ENCODE measurements around the gene SPOCK3.
"Not testable (repeated sequence)": the region's sequence is repeated elsewhere in the genome, so short reads cannot be mapped to it uniquely, and the experiment has no call there.

The SPOCK3 gene

DNA sequence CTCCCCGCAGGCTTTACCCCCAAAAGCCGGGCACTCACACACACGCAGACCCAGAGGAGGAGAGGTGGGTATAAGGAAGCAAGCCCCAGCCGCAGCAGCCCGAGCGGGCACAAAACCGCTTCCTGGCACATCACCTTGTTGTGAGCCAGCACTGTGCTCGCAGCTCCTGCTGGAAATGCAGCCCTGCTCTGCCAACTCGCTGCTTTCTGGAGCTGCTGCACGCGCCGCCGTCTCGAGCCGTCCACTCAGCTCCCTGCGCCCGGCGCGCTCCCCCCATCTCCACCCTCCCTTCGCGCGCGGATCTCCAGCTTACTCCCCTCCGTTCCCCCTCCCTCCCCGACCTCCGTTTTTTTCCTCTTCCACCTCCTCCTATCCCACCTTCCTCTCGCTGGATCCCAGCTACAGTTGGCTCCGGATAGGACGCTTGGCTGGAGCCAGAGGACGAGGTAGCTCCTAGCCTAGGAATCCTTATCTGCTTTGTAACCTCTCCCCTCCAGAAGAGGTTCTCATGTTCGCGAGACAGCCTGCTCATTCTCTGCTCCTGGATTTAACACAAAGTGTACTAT lies at the start of gene SPOCK3:
Gene SPOCK3, minus strand, starts transcription at position 179 of the 566 bp plus-strand sequence.
- DNase-seq: no peak

DNA sequence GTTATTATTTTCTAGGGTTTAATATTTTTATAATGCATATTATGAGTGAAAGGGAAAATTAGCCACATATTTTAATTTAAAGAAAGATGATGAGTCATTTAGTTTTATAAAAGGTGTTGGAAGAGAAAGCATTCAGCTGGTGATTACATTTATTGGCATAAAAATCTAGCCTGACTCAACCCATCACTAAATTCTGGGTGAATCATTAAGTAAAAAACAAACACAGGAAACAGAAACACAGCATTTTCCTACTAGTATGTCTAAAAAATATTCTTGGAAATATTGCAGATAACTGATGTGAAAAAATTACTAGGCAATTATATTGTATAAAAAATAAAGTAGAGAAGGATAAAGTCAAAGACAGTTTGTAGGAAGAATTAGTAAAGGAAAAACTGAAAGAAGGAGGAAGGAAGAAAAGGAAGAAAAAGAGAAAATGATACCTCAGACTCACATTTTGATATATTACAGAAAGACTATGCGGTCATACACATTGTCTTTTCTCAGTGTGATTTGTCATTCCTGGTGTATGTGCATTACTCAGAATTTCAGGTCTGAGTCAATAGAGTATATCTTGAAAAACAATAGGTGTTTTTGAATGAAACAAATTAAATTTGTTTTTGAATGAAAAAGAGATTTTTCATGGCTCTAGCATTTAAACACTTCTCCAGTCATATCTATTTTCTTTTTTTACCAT lies 48.0 kb upstream of the SPOCK3 start:
- DNase-seq: no peak

DNA sequence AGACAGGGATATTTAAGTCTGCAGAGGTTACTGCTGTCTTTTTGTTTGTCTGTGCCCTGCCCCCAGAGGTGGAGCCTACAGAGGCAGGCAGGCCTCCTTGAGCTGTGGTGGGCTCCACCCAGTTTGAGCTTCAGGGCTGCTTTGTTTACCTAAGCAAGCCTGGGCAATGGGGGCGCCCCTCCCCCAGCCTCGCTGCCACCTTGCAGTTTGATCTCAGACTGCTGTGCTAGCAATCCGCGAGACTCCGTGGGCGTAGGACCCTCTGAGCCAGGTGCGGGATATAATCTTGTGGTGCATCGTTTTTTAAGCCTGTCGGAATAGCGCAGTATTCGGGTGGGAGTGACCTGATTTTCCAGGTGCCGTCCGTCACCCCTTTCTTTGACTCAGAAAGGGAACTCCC lies 47.3 kb upstream of the SPOCK3 start:
- not testable (repeated sequence) for DNase-seq

DNA sequence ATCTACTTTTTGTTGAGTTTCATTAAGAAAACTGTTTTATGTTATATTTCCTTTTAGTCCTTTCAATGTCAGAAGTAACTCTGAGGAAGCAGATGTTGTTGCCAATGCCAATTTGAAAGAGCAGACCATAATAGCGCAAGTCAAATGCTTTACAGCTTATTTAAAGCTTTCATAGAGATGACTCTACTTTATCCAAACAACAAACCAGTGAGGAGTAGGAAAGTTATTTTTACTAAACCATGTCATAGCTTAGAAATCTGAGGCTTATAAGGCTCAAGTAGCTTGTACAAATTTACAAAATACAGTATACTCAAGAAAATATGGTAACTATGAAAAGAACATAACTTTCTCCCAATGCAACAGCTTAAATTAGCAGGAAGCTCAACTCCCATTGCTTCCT lies 40.1 kb upstream of the SPOCK3 start:
- no peak for DNase-seq

DNA sequence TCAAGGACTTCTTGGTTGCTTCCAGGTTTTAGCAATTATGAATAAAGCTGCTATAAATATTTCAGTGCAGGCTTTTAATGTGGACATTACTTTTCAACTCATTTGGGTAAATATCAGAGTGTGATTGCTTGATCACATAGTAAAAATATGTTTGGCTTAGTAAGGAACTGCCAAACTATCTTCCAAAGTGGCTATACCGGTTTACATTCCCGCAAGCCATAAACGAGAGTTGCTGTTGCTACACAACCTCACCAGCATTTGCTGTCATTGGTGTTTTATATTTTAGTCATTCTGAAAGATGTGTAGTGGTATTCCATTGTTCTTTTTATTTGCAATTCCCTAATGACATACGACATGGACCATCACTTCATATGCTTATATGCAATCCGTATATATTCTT lies 30.9 kb upstream of the SPOCK3 start:
- DNase-seq: no peak

DNA sequence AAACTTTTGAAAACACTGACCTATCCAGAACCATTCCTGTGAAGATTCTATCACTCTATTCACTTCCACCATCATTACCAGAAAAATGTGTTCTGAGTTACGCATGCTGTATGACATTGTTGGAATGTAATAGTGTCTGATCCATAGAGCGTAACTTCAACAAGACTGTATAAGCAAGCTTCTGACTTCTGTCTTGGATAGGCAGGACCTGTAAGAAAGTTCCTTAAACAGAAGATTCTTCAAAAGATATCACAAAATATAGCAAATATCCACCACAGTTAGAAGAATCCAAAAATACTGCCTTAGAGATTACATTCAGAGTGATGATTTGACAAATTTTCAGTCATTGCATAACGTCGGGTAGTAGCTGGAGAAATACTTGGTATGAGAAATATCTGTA lies 14.0 kb upstream of the SPOCK3 start:
- no peak for DNase-seq

DNA sequence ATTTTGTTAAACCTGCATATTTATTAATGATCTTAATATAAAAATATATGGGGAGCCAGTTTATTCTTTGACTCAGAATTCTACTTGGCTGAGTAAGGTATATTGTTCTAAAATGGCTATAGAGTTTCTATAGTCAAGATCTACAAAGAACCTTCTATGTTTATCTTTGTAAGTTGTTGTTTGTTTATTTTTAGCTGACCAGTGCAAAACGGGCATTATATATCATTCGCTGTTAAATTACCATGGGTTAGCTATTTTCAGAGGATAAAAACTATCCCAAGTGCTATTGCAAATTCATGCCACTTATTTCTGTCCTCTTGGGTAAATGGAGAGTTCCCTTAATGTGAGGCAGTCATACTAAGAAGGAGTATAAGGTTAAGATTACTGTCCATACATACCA lies 5.3 kb upstream of the SPOCK3 start:
- DNase-seq: no peak

DNA sequence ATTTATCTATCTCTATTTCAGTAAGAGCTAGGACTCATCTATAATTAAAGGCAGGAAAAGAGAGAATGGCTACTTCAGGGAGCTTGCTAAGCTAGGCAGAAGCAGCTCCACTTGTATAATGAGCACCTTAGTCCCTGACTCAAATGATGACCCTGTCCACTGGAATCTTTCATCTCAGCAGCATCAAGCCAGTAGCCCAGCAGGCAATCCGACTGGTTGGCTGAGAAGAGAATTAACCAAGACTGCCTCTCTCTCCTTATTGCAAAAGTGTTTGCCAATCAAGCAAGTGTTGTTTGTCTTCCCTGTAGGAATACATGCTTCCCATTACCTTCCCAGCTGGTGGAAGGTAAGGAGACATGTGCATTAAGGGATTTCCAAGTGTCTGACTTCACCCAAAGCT lies 3.9 kb upstream of the SPOCK3 start:
- DNase-seq: no peak

DNA sequence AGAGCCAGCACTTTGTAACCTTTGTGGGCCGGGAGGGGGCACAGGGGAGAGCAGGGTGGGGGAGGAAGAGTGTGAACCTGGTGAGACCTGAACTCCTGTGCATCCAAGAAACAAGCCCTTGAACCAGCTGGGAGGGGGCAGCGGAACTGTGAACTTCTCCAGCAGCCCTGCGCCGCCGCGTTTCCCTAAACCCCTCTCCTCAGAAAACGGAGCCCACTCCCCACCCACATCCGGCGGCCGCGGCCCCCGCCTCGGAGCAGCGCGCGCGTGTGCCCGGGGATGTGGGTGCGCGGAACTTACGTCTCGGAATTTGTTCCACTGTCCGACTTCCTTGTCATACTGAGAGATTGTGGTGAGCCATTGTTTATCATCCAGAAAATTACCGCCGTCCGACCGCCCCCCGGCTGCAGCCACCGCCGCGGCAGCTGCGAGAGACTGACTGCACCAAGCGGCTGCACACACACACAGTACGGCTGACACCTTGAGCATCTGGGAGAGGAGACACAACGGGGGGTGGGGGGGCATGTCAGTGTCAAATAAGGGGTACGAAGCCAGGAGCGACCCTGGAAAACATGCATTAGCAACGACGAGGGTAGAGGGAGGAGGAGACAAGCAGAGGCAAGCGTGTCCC lies 494 bp downstream of the SPOCK3 start:
- no peak for DNase-seq

DNA sequence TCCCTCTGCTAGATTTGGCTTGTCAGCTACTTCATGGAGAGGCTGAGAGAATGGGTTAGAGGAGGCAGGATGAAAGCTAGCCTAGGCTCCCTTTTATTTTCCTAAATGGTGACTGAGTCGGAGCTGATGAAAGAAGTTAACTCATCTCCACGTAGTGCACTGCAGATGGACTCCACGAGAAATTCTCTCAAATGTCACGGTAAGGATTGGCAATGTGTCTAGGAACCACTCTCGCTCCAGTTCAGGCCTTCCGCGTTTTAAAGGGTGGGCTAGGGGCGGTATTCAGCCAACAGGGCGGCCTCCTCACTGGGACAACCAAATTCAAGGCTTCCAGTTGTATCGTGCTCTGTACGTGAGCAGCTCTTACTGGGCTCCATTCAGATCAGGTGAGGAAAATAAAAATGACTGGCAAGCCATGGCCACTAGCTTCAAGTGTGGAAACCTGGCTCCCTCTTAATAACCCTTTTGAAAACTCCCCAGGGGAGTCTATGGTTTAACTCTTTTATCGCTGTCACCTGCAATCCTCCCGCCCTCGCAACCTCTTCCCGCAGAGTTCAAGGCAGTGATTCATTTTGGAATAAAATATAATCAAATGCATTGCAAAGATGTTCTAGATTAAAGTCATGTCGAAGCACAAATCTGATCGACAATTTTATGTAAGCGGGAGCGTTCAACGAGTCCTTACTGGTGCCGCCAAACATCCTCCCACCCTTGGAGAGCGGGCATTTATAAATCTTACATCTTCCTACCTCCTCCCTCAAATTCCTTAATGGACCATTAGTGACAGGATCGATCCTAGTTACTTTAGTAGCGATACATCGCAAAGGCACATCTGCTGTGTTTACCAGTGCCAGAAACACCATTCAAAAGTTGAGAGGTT lies 1.2 kb downstream of the SPOCK3 start:
- DNase-seq: no peak

DNA sequence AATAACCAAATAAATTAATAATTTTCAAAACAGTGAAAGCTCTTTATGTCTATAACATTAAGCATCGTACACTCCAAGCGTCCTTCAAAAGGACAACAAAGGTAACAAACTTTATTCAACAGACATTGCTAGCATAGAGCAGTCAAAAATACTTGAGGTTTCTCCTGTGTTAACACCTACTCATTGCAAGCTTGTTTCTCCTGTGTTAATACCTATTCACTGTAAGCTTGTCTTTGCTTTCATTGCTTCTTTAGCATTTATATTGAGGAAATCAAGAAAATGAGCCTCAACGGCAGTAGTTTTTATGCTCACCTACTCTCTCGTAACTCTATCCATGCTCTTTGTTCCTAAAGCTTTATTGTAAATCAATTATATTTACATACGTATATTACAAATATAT lies 3.5 kb downstream of the SPOCK3 start:
- DNase-seq: no peak

DNA sequence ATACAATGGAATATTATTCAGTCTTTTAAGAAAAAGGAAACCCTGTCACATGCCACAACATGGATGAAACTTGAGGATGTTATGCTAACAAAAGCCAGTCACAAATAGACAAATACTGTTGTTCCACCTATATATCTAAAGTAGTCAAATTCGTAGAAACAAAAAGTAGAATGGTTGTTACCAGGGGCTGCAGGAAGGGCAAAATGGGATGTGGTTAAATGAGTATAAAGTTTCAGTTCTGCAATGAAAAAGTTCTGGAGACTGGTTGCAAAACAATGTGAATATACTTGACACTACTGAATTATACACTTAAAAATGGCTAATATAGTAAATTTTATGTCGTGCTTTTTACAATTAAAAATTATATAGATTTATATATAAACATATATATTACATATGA lies 12.2 kb downstream of the SPOCK3 start:
- DNase-seq: no peak

DNA sequence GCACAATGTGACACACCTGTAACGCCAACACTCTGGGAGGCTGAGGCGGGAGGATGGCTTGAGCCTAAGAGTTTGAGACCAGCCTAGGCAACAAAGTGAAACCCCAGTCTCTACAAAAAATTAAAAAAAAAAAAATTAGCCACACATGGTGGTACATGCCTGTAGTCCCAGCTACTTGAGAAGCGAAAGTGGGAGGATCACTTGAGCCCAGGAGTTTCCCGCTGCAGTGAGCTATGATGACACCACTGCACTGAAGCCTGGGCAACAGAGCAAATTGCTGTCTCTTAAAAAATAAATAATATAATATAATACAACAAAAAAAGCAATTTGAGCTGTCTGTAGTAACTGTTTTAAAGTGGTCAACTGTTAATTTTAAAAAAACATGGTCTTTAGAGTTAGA lies 13.2 kb downstream of the SPOCK3 start:
- DNase-seq: no peak

DNA sequence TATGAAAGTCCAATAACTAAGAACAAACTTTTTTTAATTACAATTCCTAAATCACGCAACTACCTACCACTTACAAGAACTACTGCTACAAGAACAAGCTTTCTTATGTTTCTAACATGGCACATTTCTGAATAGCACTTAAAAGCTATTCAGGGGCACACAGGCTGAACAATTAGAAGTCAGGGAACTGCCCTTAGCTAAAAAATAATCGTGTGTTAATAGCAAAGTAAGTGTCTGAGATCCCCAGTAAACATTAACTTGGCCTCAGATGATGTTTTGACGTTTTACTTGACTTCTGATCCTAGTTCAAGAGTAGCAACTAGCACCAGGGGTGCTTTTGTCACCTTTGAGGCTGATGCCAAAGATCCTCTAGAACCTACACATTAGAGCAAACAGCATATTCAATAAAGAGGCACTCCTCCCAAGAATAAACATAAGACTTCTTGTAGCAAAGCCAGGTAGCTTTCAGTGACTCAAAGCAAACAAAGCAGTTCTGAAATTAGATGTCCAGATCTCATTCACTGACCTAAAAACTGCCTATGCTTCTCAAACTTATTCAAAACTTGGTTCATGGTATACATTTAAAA lies 16.2 kb downstream of the SPOCK3 start:
- DNase-seq: no peak

DNA sequence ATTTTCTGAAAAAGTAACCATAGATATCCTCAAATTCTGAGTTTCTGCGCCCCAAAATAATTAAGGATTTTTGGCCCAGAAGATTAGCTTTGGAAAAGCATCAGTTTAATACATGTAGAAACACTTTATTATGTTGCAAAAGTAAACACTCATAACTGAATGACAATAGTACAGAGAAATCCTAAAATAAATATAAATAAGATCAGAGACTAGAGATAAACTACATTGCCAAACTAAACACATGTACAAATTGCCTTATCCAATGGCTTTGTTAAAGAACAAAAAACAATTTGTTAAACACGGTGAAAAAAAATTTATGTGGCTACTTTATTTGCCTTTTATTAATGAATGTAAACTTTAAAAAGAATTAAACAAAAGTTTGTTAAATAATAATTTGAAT lies 17.5 kb downstream of the SPOCK3 start:
- DNase-seq: no peak

DNA sequence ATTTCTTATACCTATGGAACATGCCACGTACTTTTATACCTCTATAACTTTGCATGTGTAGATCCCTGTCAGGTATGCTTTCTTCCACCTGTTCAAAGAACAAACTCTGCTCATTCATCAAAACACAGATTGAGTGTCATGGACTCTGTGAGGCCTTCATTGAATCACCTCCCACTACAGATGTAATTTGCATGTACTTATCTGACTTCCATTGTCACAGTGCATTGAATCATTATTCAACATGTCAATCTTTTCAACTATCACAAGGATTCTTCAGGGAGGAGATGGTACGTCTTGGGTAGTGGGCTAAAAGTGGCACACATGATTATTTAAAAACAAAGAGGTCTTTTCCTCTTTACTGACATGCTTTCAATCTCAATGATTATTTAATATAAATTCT lies 24.1 kb downstream of the SPOCK3 start:
- no peak for DNase-seq

DNA sequence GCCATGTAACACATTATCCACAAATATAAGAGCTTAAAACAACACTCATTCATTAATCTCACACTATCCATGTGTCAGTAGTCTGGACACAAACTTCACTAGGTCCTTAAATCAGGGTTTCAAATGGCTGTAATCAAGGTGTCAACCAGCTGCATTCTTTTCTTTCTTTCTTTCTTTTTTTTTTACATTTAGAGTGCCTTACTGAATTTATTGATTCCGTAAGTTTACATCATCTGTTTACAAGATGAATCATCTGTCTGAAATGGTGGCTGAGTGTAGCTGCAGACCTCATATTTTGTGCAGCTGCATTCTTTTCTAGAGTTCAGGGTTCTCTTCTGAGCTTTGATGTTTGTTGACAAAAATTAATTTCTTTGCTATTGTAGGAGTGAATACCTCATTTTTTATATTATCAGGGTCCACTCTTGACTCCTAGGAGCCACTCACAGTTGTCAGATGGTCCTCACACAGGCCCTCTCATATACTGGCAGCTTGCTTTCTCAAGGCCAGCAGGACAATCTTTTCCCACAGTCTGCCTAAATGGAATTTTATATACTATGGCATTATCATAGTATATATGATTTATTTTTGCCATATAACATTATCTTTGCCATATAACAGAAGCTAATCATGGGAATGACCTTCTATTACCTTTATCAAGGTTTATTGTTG lies 37.8 kb downstream of the SPOCK3 start:
- no peak for DNase-seq

DNA sequence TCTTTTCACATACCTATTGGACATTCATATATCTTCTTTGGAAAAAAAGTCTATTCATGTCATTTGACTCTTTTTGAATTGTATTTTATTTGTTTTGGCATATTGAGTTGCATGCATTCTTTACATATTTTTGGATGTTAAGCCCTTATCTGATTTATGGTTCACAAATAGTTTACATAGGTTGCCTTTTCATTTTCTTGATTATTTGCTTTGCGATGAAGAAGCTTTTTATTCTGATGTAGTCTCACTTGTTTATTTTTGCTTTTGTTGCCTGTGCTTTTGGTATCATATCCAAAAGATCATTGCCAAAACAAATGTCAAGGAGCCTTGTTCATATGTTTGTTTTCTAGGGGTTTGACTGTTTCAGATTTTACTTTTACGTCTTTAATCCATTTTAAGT lies 43.9 kb downstream of the SPOCK3 start:
- DNase-seq: no peak

DNA sequence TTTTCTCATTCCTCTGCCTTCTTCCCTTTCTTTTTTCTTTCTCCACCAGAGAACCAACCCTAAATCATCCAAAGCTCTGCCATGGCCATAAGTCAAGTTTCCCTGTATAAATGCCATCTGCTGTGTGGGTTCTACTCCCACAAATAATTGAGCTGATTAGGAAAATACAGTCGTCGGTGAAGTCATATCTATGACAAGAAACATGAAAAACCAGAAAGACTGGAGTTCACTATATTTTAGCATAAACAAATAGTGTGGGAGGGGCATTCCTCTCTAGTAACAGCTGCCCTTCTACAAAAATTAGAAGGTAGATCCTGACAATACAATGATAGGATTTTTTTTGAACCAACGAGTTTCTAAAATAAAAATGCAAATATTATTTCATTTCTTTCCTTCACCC lies 48.8 kb downstream of the SPOCK3 start:
- no peak for DNase-seq

DNA sequence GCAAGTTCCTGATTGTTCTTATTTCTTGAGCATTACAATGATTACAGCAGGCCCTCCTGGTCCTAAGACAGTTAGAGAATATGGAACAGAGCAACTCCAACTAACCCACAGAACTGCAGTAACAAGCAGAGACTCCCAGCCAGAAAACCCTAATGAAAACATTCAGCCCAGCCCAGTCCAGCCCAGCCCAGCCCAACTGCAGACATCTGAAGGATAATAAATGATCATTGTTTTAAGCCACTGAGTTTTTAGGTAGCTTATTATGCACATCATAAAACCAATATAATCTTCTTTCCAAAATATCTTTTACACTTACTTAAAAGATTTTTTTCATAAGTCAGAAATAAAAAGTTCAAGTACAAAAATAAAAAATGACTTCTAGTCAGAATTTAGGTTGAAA lies 51.3 kb downstream of the SPOCK3 start:
- DNase-seq: no peak

DNA sequence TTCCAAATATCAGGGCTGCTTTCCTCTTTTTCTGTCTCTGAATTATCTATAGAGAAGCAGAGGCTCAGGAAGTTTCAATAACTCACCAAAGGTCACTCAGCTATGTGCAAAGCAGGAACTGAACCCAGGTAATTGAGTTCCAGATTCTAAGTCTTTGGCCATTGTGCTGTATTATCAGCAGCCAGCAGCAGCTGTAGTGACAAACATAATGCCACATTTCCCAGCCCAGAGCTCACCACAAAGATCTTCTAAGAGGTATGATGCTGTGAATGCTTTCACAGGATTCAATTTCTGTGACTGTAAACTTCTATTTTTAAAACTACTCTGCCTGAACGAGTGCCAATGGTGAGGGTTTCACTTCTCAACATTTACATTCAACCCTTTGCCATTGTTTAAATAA lies 56.4 kb downstream of the SPOCK3 start:
- DNase-seq: no peak

DNA sequence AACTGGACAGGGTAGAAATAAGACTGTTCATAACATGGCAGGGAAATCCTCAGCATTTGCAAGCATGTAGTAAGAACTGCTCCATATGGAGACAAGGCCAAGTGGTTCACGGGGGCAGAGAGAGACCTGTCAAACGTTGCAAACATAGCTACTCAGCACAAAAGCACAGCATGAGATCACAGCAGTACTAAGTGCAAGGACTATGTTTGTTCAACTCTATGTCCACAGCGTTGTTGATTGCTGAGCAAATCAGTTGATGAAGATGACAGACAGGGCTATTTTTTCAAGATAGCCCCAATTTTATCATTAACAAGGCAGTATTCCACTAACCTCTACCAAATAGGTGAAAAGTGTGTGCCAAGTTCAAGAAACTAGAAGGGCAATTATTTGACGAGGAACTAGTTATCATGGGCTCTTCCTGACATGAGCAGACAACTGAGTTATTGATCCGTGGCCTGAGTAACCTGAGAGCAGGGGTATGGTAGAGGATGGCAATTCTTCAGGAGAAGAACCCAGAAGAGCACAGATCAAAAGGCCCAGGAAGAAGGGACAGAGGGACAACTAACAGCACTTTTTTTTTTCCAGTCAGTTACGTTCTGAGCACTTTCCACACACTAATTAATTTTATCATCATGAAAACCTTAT lies 57.4 kb downstream of the SPOCK3 start:
- DNase-seq: no peak

All from activated naive CD4-positive, alpha-beta T cell (primary cell).